ENCODE measurements around the gene WFIKKN1.

GRCh38 chr16:606656-607307, 24.0 kb upstream of the WFIKKN1 start:
- TF ChIP-seq POLR2A (IDR thresholded peaks at IDR 0.05) (no peak), CTCF (IDR thresholded peaks at IDR 0.05) (no peak)
